NCI-H128 (cell line): Measurements from ENCODE around the gene MYO1A.
"Not testable (repeated sequence)": the region's sequence is repeated elsewhere in the genome, so short reads cannot be mapped to it uniquely, and the experiment has no call there.

ENCODE experiments used
- DNase-seq: peaks from one replicate; lab custom pipeline; 2025; ENCODE audit not compliant: unreplicated experiment; lab: John Stamatoyannopoulos, UW

MYO1A gene

DNA sequence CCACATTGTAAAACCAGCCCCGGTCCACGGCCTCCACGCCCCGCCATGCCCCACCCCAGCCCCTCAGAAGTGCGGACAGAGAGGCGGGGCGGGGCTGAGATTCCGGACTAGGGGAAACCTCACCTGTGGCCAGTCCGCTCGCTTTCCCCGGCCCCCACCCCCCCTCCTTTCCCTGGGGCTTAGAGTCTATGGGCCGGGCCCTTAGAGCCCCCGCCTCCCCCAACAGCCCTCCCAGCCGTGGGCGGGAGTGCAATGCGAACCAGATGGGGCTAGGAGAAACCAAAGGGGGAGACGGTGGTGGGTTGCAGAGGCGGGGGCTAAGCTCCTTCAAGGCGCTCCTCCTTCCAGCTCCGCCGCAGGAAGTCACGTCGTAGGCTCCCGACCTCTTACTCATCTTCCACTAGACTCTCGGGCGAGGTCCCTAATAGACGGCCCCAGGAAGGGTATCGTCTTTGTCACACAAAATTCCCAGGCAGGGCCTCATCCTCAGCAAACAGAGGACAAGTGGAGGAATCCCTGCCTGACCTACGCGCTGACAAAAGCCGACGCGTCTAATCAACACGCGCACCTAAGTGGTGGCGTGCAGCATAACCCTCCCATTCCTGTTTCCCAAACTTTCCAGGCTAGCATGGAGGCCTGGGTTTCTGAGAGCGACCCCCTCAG lies 37.9 kb upstream of the MYO1A start:
- DNase-seq: peak; percentile 31

- peak; percentile 24 for DNase-seq
Observed at GRCh38 chr12:57087010-57087690, 37.2 kb upstream of the MYO1A start.

GRCh38 chr12:57086493-57087009 lies 36.6 kb upstream of the MYO1A start:
- DNase-seq: no peak

DNA sequence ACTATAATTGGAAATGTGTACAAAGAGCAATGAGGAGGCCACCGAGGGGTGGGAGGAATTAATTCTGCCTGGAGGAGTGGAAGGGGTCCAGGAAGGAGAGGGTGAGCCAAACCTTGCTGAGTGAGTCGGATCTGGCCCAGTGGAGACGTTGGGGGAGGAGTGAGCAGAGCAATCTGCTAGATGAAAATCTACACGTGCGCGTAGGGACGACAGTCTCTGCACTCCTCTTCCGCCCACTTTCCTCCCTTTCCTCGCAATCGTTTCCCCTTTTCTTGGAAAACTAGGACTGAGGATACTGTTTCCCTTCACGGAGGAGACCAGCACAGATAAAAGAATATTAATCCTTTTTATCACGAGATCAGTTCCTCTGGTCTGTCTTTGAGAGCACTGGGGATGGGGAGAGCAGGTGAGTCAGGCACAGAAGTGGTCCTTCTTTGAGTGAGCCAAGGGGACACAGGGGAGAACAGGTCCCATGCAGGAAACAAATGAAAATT lies 36.1 kb upstream of the MYO1A start:
- DNase-seq: no peak

GRCh38 chr12:57080855-57081254 lies 30.9 kb upstream of the MYO1A start:
- no peak for DNase-seq

DNA sequence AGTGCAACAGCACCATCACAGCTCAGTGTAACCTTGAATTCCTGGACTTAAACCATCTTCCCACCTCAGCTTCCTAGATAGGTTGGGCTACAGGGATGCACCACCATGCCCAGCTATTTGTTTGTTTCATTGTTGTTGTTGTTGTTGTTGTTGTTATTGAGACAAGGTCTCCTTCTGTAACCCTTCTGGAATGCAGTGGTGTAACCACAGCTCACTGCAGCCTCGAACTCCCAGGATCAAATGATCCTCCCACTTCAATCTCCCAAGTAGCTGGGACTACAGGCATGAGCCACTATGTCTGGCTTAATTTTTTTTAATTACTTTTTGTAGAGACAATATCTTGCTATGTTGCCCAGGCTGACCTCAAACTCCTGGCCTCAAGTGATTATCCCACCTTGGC lies 29.9 kb upstream of the MYO1A start:
- DNase-seq: no peak

GRCh38 chr12:57078519-57079404 lies 28.8 kb upstream of the MYO1A start, which contains the start of gene NEMP1:
TSS of gene NEMP1 (minus strand) at chr12:57078791. CDS start at chr12:57078745, 46 bp downstream.
- DNase-seq: peak; percentile 99

DNA sequence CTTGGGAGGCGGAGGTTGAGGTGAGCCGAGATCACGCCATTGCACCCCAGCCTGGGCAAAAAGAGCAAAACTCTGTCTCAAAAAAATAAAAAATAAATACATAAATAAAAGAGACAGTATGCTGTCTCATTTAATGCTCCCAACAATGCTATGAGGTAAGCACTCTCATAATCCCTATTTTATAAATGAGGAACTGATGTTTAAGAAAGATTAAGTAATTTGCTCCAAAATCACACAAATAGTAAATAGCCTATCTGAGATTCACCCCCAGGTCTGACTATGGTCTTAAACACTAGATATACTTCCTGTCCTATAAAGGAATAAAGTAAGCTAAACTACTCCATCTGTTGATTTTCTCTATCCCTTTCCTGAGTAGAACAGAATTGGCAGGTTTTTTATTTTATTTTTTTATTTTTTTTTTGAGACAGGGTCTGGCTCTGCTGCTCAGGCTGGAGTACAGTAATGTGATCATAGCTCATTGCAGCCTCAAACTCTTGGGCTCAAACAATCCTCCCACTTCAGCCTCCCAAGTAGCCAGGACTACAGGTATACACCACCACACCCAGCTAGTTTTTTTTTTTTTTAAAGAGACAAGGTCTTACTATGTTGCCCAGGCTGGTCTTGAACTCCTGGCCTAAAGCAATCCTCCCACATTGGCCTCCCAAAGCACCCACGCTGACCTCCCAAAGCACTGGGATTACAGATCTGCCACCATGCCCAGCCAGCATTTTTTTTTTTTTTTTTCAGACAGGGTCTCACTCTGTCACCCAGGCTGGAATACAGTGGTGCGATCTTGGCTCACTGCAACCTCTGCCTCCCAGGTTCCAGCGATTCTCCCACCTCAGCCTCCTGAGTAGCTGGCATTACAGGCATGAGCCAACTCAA lies 23.9 kb upstream of the MYO1A start:
- DNase-seq: not testable (repeated sequence)

- DNase-seq: no peak
Observed at GRCh38 chr12:57072661-57073060, 22.7 kb upstream of the MYO1A start.

DNA sequence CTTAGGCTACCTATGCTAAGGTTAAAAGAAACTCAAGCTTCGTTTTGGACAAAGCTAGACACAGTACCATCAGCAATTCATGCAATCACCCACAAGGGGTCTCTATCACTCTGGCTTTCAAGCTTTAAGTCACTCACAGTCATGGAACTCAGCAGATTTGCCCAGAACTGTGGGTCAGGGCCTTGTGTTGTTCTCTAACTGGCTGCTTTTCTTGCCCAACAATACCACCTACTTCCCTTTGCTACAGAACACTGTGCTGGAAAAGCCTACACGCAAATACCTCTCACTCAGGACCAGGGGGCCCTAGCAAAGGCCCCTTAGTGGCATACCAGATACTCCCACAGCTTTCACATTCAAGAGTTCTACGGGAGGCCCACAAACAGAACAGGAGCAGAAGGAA lies 19.6 kb upstream of the MYO1A start:
- peak; percentile 19 for DNase-seq

DNA sequence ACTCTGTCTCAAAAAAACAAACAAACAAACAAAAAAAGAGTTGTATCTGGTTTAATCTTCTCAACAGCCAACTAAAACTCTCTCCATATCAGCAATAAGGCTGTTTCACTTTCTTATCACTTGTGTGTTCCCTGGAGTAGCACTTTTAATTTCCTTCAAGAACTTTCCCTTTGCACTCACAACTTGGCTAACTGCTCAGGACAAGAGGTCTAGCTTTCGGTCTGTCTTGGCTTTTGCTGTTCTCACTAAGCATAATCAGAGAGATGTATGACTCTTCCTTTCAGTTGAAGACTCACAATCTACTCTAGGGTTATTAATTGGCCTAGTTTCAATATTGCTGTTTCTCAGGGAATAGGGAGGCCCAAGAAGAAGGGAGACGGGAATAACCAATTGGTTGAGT lies 16.3 kb upstream of the MYO1A start:
- no peak for DNase-seq

- no peak for DNase-seq
Observed at GRCh38 chr12:57063991-57064685, 14.2 kb upstream of the MYO1A start.

DNA sequence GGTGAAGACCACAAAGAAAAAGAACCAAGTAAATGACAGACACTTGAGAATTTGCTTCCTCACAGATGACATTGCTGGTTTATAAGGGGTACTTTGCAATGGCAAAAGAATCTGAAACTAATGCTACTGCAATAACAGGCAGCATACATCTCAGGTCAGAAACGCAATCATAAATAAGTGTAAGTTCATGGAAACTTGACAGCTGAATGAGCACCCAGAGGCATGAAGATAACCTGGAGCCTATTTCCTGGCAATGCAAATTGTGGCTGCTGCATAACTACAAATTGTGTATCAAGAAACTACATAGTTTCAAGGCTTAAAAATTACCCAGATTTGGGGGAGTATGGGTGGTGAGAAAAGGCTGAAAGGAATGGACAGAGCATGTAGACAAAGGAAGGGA lies 8.5 kb upstream of the MYO1A start:
- DNase-seq: no peak

GRCh38 chr12:57057067-57057751 lies 7.3 kb upstream of the MYO1A start:
- no peak for DNase-seq

GRCh38 chr12:57055824-57056223 lies 5.9 kb upstream of the MYO1A start:
- no peak for DNase-seq

- DNase-seq: not testable (repeated sequence)
Observed at GRCh38 chr12:57053901-57054300, 4.0 kb upstream of the MYO1A start.

GRCh38 chr12:57053146-57053545 lies 3.2 kb upstream of the MYO1A start:
- not testable (repeated sequence) for DNase-seq

- no peak for DNase-seq
Observed at GRCh38 chr12:57051011-57051410, 1.1 kb upstream of the MYO1A start.

GRCh38 chr12:57049119-57049446 lies 846 bp downstream of the MYO1A start:
- DNase-seq: no peak
